DOHH2 (cell line): ENCODE measurements around the gene MAP2K5.

ENCODE experiments used
- EZH2phosphoT487 ChIP-seq: fragments of 200-600 bp; sonication (generic); IDR thresholded peaks from 2 replicates; pipeline ENCODE4 v1.6.1; 2017; ENCODE audit warnings: borderline replicate concordance, mild to moderate bottlenecking, antibody characterized with exemption, low read length, moderate library complexity, mixed read lengths
- TF ChIP-seq, protein P1 (sequence below): fragments of 200-600 bp; sonication (generic); IDR thresholded peaks from one replicate; pipeline ENCODE4 v1.5.1; 2014; ENCODE audit warnings: antibody characterized with exemption, mild to moderate bottlenecking, low read depth, low read length; ENCODE audit not compliant: poor library complexity, severe bottlenecking

DNA sequence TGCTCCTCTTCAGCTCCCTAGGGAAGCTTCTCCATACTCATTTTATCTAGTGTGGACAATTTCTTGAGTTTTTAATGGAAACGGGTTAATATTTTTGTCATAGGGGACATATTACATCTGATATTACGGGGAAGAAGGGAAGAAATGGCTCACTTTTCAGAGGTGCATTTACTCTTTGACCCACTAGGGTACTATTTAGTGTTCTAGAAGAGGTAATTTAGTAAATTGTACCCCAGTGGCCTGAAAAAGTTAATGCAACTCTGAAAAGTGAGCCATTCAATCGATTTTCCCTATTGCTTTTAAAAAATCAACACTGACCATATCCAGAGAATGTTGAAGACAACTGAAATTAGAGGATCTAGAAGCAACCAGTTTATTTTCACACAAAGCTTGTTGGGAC is 71.2 kb downstream of the MAP2K5 start:
- TF ChIP-seq, protein P1, sequence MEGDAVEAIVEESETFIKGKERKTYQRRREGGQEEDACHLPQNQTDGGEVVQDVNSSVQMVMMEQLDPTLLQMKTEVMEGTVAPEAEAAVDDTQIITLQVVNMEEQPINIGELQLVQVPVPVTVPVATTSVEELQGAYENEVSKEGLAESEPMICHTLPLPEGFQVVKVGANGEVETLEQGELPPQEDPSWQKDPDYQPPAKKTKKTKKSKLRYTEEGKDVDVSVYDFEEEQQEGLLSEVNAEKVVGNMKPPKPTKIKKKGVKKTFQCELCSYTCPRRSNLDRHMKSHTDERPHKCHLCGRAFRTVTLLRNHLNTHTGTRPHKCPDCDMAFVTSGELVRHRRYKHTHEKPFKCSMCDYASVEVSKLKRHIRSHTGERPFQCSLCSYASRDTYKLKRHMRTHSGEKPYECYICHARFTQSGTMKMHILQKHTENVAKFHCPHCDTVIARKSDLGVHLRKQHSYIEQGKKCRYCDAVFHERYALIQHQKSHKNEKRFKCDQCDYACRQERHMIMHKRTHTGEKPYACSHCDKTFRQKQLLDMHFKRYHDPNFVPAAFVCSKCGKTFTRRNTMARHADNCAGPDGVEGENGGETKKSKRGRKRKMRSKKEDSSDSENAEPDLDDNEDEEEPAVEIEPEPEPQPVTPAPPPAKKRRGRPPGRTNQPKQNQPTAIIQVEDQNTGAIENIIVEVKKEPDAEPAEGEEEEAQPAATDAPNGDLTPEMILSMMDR, result peak; percentile 31
- no peak for TF ChIP-seq EZH2phosphoT487
